Activated CD4-positive, CD25-positive, alpha-beta regulatory T cell treated with anti-CD3 and anti-CD28 coated beads, Interleukin-2, amount 50 U/mL, for 72 hours (primary cell): ENCODE measurements around the gene PLXDC2.

Experiments used
- DNase-seq: peaks from one replicate; pipeline ENCODE4 v3.0.0; 2021

Gene PLXDC2

DNA sequence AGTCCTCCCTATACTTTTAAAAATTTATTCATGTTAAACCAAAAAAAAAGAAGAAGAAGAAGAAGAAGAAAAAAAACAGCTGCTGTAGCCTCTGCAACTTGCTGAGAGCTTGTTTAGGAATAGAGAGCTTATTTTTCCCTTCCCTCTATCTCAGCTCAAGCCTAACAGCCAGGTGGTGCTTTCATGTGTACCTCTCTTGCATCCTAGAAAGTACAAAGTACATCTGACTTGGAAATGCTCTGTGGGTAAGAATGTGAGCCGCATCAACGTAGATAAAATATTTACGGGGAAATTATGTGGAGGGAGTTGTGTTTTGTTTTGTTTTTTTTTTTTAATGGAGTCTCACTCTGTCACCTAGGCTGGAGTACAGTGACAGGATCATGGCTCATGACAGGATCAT is 99.6 kb downstream of the PLXDC2 start:
- no peak for DNase-seq

DNA sequence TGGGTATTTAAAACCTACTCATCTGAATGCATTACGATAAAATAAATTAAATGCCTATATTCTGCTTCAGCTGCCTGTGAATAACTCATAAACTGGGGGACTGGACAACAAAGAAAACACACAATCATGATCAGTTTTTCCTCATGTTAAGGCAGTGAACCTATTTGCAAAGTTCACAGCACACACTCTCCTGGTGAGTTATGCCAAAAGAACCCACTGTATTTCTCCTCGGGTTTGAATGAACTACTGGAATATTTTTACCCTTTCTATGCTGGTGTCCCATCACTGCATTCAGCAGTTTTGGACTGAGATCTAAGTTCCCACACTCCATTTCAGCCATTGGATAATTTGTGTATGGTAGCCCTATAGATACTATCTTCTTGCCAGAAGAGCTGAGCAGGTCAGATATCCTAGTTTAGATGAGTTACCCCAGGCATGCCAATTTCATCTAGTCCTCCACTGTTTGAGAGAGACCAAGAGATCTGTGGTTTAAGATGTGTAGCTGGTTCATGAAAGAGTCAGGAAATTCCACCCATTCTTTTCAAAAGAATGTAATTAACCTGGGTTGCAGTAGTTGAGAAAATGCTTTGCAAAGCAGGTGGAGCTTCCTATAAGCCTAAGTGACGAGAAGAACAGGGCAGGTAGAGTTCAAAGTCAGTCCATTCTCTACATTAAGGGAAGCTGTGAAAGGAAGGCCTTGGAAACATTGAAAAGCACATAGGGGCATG is 101.7 kb downstream of the PLXDC2 start:
- no peak for DNase-seq

DNA sequence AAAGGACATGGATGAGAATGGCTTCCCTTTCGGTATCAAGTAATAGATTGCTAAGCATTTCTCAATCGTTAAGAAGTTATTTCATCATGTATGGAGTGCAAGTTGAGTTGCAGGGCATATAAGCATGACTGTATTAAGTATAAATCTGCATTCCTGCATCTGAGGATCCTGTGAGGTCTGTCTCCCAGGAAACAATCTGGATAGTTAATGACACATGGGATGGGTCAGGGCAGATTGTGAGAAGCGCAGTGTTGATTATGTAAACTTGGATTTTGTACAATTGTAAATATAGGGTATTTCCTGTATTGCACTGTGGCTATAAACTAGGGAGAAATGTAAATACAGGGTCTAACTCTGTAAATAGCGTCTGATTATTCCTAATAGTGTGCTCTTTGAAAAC is 102.6 kb downstream of the PLXDC2 start:
- no peak for DNase-seq

DNA sequence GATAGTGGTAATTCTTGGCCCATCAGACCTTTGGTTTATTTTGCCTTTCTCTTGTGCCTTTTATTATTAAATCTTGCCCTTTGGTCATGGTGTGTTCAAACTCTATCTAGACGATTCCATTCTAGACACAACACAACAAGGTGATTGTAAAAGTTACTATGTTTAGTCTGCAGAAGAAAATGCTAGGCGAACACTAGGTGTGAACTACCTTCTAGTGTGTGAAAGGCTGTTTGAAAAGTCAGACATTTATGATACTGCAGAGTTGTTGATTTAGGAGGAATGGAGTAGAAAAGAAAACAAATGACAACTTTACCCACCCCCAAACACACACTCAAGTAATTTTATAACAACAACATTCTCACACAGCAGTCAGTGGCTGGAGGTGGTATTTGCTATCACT is 103.4 kb downstream of the PLXDC2 start:
- DNase-seq: no peak

DNA sequence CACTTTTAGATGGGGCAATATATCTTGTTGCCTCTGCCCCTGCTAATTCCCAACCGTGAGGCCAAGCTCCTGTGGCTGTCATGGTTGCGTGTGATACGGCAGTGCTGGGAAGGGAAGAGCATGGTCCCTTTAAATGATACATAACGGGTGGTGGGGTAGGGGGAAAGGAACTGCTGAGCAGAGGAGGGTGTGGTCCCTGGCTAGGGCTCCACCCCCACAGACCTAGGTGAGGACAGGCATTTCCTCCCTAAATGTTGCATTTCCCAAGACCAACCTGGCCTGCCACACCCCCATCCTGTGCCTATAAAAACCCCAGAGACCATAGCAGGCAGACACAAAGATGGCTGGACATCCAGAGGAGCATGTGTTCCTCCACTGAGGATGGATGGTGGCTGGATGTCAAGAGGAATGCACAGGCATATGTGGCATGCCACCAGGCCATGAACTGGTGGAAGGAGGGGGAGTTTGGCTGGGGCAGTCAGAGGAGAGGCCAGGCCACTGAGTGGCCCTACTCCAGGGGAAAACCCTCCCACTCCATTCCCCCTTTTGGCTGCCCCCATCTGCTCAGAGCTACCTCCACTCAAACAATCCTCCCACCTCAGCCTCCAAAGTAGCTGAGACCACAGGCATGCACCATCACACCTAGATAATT is 104.0 kb downstream of the PLXDC2 start:
- DNase-seq: no peak

DNA sequence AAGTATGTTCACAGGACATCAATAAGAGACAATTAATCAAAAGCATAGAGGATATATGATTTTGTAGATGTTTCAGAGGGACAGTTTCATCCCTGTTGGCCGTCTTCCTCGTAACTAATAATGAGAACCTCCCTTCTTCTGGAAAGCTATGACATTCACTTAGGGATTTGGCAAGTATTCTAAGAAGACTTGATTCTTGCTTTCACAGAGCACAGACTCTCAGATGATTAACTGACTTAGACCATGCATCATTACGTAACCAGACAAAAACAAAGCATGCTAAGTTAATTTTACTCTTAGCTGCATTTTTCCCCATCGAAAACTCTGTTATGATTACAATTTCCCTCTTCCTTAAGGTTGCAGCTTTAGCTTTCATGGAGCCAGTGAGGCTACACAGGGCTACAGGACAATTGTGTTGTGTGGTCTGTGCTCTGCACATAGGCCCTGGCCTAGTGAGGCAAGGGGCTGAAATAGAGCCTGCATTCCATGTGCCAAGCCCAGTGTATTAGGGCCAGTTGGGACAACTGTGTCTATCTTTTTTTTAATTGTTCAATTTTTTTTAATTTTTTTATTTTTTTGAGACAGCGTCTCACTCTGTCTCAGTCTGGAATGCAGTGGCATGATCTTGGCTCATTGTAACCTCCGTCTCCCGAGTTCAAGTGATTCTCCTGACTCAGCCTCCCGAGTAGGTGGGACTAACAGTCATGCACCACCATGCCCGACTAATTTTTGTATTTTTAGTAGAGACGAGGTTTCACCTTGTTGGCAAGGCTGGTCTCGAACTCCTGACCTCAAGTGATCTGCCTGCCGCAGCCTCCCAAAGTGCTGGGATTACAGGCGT is 105.3 kb downstream of the PLXDC2 start:
- no peak for DNase-seq

DNA sequence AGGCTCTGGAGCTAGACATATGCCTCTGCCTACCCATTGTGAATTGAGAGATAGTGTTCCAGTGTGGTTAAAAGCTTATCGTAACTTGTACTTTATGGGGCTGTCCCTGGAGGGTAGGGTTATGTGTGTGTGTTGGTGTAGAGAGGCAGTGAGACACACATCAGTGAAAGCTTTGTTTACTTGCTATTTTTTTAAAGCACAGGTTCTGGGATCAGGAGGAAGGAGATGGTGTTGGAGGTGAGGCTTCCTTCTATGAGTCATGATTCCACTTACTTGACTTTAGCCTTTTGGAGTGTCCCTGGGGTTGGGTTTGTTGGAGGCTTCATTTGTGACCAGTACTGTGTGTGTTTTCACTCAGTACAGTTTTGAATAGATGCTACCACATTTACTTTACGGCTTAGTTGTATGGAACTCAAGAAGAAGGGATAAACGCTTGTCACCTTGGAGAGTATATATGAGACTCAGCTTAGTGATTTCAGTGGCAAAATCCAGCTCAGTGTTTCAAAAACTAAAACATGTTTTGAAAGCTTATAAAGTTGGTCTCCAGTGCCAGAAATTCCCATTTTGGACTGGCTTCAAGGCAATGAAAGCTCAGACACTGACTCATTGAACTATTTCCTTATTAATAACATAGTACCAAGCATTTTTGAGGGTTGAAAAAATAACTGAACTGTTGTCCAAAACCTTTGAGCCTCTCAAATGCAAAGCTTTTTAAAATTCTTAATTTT is 106.2 kb downstream of the PLXDC2 start:
- DNase-seq: no peak

DNA sequence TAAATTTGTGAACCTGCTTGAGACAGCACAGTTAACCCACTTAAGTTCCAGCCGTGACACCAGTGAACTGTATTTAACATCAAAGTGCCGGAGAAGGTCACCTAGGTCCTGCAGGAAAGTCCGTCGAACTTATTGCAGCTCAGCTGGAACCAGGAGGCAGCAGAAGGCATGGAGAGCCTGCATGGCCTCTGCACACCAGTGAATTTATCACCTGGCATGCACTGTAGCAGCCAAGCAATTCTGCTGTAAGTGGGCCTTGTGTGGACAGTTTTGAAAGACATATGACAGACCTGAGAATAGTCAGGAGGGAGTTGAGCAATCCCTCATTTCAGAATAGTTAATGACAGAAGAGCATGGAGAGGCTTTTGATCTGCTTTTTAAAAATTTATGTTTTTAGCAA is 108.8 kb downstream of the PLXDC2 start:
- no peak for DNase-seq

DNA sequence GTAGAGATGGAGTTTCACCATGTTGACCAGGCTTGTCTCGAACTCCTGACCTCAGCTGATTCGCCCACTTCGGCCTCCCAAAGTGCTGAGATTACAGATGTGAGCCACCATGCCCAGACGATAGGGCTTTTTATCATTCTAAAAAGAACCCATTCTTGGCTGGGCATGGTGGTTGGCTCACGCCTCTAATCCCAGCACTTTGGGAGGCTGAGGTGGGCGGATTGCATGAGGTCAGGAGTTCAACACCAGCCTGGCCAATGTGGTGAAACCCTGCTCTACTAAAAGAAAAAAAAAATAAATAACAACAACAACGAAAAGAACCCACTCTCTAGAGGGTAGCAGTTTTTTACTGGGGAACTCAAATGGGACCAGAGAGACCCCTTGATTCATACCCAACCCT is 112.7 kb downstream of the PLXDC2 start:
- no peak for DNase-seq

DNA sequence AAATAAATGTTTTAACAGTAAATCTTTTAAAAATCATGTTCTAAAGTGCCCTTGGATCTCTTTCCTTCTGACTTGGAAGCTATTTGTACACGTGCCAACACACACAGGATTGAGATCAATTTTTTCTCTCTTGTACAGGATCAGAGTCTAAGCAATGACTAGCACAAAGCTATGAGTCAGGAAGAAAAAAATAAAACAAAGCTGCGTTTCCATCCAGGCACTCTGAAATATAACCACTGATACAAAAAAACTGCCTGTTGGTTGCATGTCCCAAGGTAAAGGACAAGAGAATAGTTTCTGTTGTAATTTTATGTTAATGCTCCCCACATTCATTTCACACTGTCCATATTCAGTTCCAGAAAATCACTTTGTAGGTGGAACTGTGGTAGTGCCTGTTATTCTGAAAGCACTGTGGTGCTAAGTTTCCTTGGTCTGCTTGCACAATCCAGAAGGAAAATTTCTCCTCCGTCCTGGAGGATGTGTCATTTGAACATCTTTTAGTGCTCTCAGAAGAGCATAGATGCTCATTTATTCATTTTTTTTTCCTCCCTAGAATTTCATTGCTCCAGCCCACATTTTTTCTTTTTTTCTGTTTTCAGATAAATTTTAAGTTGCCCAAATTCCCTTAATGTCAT is 113.4 kb downstream of the PLXDC2 start:
- no peak for DNase-seq

DNA sequence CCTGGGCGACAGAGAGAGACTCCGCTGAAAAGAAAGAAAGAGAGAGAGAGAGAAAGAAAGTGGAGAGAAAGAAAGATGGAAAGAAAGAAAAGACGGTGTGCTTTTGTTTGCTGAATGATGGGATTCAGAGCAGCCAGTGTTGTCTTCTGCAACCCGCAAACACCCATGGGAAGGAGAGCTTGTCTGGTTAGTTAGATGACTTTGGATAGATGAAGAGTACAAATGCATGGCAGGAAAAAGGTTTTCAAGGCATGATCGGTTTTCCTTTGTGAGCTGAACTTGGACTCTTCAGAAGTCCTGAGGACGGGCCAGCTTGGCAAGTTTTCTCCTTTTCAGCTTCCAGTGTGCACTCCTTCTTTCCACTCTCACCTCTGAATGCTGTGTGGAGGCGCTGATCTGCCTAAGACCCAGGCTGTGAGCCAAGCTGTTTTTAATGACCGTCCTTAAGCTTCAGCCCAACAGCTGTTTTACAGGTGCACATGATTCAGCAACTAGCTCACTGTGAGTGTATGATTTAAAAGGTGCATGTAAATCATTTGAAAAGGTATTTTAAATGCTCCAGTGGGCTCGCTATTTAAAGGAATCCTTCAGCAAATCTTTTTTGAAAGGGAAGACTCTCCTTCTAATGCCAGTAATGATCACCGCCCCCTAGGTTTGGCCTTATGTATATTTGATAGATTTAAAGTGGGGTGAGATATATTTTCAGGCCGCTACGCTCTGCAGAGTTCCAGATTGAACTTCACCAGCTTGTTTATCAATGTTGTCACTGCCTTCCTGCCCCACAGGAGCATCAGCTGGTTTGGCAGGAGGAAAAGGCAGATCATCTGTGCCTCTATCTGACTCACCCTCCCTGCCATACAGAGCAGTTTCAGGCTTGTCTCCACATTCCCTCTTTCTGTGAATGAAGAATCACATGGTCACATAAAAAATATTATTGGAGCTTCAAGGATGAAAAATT is 115.0 kb downstream of the PLXDC2 start:
- DNase-seq: no peak

DNA sequence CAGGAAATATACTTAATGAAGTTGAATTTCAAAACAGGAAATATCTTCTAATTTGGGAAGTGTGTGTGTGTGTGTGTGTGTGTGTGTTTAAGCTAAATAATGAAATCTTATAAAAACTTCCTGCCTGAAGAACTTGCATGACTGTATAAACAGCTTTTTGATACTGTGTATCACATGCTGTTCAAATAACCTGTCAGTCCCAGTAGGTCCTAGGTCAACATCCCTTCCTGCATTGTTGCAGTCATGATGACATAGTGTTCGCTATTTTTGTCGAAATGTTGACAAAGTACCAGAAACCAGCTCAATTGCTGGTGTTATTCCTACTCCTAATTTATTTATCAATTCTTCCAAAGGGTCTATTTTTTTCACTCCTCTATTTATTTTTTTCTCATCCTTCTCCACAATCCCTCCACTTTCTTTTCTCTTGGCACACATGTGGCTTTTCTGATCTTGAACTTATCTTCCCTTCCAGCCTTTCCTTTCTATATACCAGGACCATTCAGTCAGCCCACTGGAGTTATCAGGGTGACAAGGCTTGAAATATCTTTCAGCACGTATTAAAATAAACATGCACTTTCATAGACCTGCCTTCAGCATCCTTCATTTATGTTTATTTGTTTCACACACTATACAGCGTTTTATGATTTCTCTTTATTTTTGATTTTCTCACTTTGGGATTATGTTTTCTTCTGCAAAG is 115.8 kb downstream of the PLXDC2 start:
- no peak for DNase-seq

DNA sequence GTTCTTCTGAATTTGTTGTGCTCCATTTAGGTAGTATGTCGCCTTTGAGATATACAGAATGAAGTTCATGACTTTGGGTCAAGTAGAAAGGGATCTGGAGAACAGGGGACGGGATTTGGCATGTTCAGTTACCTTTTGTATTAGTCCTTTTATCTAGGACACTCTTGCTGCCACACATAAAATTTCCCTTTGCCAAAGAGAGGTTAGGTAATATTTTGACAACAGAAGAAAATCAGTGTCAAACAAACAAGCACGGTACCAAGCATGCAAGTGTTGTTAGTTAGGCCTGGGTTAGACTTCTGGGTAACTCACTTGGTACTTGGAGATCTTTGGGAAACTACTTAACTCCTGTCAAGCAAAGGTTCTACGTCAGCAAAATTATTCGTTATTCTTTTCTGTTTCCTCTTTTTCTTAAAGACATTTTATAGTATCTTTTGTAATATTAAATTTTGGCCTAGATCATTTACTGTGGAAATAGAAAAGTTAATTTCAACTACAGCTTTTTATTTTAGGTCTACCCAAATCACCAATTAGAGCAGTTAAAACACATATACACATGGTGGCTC is 116.7 kb downstream of the PLXDC2 start:
- no peak for DNase-seq

DNA sequence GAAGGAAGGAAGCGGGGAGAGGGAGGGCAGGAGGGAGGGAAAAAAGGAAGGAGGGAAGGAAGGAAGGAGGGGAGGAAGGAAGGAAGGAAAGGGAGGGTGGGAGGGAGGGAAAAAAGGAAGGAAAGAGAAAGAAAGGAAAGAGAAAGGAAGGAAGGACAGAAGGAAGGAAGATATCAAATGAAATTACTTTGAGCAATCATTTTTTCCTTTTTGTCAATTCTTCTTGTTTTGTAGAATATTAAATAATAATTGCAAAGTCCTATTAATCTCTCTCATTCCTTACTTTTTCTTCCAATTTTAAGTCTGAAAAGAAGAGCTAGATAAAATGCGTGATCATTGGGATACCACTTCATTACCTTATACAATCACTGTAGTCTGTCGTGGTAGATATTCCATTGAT is 117.5 kb downstream of the PLXDC2 start:
- no peak for DNase-seq

DNA sequence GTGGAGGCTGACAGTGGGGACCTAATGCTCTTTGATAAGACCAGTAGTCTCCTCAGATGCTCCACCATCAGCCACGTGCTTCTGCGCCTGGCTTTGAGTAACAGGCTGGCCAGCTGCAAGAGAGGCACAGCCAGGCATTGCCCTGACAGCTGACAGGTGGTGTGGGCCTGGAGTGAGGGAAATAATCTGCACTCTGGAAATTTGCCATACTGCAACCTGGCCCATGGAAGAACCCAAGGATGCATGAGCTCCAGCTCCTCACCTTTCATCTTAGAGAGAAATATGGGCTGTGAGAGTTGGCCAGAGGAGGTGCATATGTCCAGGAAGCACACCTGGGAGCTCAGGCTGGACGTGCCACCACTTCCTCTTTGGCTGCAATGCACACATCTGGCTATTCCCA is 118.9 kb downstream of the PLXDC2 start:
- DNase-seq: no peak

DNA sequence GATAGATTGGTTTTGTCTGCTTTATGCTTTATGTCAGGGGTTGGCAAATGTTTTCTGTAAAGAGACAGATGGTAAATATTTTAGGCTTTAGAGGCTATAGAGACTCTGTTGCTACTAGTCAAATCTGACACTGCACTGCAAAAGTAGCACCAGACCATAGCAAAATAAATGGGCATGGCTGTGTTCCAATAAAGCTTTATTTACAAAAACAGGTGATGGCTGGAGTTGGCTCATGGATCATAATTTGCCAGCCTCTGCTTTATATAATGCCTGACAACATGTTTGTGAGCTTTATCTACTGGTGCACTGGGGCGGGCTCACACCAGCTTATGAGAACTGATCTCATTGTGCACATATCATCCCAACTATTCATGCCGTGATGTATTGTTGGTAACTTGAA is 120.1 kb downstream of the PLXDC2 start:
- DNase-seq: no peak

DNA sequence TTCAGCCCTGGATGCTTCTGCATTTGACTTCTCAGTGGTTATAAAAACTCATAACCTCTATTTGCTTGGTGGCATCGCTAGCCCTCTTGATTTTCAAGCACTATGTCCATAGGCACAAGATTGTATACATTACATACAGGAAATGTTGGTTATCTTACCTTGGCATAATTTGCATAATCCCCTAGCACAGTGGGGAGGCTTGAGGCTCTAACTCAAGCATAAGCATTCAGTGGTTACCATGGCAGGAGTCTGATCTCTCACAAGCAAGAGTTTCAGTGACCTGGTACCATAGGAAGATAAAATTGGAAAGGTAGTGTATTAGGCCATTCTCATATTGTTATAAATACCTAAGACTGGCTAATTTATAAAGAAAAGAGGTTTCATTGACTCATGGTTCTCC is 121.8 kb downstream of the PLXDC2 start:
- DNase-seq: no peak

DNA sequence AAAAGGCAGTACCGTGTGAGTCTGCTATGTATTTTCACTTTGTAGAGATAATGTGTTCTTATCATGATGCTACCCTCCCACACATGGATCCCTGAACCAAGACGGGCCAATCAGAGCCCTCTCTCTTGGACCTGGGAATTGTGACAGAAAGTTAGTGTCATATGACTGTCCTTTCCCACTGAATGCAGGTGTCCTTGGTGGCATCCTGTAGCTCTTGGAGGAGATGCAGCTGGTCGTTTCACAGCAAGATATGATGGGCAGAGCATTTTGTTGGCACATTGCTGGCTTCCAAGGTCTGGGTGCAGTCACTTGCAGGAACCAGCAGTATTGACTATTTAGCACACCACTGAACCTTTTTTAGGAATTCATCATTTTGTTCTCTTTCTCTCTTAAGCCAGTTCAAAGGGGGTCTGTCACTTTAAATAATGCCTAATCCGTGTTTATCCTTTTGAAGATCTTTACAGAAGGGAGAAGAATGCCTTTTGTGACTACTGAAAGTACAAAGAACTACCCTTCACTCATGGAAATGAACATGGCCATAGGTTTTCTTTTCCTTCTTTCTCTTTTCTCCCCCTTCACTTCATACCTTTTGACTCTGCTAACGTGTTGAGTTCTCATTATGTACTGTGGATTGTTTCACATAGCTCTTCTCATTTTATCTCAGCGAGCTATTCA is 125.1 kb downstream of the PLXDC2 start:
- DNase-seq: no peak

DNA sequence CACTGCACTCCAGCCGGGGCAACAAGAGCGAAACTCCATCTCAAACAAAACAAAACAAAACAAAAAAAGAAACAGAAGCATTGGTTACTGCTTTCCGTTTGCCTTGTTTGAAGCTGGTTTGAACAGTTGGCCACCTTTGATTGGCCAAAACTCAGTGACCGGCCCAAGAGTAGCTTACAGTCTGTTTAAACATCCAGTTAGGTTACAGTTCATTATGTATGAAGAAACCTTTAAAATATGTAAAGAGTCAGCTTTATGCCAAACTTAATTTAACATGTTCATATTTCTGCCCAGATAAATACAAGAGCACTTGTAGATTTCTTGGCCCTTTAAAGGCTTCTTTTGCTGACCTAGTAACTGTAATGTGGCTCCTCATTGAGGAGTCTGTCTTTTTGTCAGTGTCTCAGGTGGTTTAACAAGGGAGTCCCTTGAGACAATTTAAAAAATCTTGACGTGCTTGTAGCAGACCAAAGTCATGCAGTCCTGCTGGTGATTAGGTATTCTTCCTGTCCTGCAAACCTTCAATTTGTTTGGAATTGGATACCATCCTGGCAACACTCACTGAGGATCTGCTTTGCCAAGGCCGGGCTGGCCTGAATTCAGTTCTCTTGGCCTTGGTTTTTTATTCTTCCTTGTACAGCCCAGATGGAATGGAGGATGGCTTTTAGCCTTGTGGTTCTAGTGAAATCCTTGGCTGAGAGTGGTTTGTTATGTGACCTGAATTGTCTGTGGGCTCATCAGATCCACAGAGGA is 128.9 kb downstream of the PLXDC2 start:
- no peak for DNase-seq
